ENCODE results near the gene NRXN3. TPM values are rescaled to one million over a fixed set of nuclear protein-coding genes. Genes with fewer than 3 reads are reported as not detected.

The NRXN3 gene
- total RNA-seq, result under 0.01 TPM in 1 of 2 replicates, not detected in the other

GRCh38 chr14:78170203-78170602, at the start of gene NRXN3:
NRXN3 (plus strand) TSS chr14:78170373; CDS start chr14:78243094, 72,721 bp downstream.

